ENCODE measurements around the gene GSG1L2. TPM values are rescaled to one million over a fixed set of nuclear protein-coding genes. Genes with fewer than 3 reads are reported as not detected.

Gene GSG1L2
- total RNA-seq, 2 experiments from 2014 or later: not detected

GRCh38 chr17:9839433-9839832, 17.6 kb upstream of the GSG1L2 start:
- Mint-ChIP-seq H3K27ac (no peak overlapping the region), H3K27me3 (no peaks in the 10 kb centered on the region), H3K4me3 (no peak overlapping the region), H3K36me3 (ENCODE audit: low read depth) (no peaks in the 10 kb centered on the region), H3K4me1 (no peaks in the 10 kb centered on the region), H3K9me3 (no peaks in the 10 kb centered on the region)
- ChIA-PET POLR2A (no interaction called here), CTCF (no interaction called here)
- no peak for DNase-seq

- Mint-ChIP-seq H3K4me1 (no peaks in the 10 kb centered on the region), H3K27me3 (no peaks in the 10 kb centered on the region), H3K27ac (no peak overlapping the region), H3K9me3 (no peaks in the 10 kb centered on the region), H3K36me3 (ENCODE audit: low read depth) (no peaks in the 10 kb centered on the region), H3K4me3 (no peak overlapping the region)
- ChIA-PET POLR2A (no interaction called here), CTCF (no interaction called here)
- DNase-seq: no peak
These were observed 15.9 kb upstream of the GSG1L2 start for GRCh38 chr17:9837551-9838471.

GRCh38 chr17:9833922-9834321, 12.0 kb upstream of the GSG1L2 start:
- H3K27ac Mint-ChIP-seq: no peak overlapping the region
- no peaks in the 10 kb centered on the region for H3K4me1 Mint-ChIP-seq
- no peak overlapping the region for H3K4me3 Mint-ChIP-seq
- POLR2A ChIA-PET: no interaction called here
- no peaks in the 10 kb centered on the region for H3K9me3 Mint-ChIP-seq
- no peak for DNase-seq
- CTCF ChIA-PET: no interaction called here
- no peaks in the 10 kb centered on the region for H3K36me3 Mint-ChIP-seq (ENCODE audit: low read depth)
- H3K27me3 Mint-ChIP-seq: no peaks in the 10 kb centered on the region

GRCh38 chr17:9830711-9831110, 8.8 kb upstream of the GSG1L2 start:
- Mint-ChIP-seq H3K36me3 (ENCODE audit: low read depth) (no peaks in the 10 kb centered on the region), H3K4me3 (no peak overlapping the region), H3K27ac (no peak overlapping the region), H3K27me3 (no peaks in the 10 kb centered on the region), H3K9me3 (no peaks in the 10 kb centered on the region), H3K4me1 (no peaks in the 10 kb centered on the region)
- POLR2A ChIA-PET: no interaction called here
- DNase-seq: no peak
- CTCF ChIA-PET: no interaction called here

- CTCF ChIA-PET: no interaction called here
- Mint-ChIP-seq H3K4me1 (no peaks in the 10 kb centered on the region), H3K9me3 (no peaks in the 10 kb centered on the region), H3K4me3 (no peak overlapping the region), H3K27ac (no peak overlapping the region), H3K36me3 (ENCODE audit: low read depth) (no peaks in the 10 kb centered on the region), H3K27me3 (no peaks in the 10 kb centered on the region)
- no peak for DNase-seq
- POLR2A ChIA-PET: no interaction called here
These were observed 7.5 kb upstream of the GSG1L2 start for GRCh38 chr17:9829343-9829742.

GRCh38 chr17:9828296-9829295, 6.7 kb upstream of the GSG1L2 start:
- Mint-ChIP-seq H3K4me1 (no peaks in the 10 kb centered on the region), H3K4me3 (no peak overlapping the region), H3K9me3 (no peaks in the 10 kb centered on the region), H3K27me3 (no peaks in the 10 kb centered on the region), H3K27ac (no peak overlapping the region), H3K36me3 (ENCODE audit: low read depth) (no peaks in the 10 kb centered on the region)
- no peak for DNase-seq
- ChIA-PET CTCF (no interaction called here), POLR2A (no interaction called here)

- Mint-ChIP-seq H3K4me1 (no peaks in the 10 kb centered on the region), H3K4me3 (no peak within 1 kb of the TSS), H3K9me3 (peaks cover 3% of the 10 kb centered on the region), H3K27me3 (no peaks in the 10 kb centered on the region), H3K27ac (no peak within 1 kb of the TSS), H3K36me3 (ENCODE audit: low read depth) (no peaks in the 10 kb centered on the region)
- ChIA-PET POLR2A (no interaction called here), CTCF (no interaction called here)
- DNase-seq: no peak
These were observed 3.8 kb upstream of the GSG1L2 start, which contains the start of gene GLP2R for GRCh38 chr17:9825641-9826150. Gene GLP2R (plus strand): TSS chr17:9825924. CDS start chr17:9826064, 140 bp downstream.

- CTCF ChIA-PET: no interaction called here
- POLR2A ChIA-PET: no interaction called here
- H3K4me1 Mint-ChIP-seq: no peaks in the 10 kb centered on the region
These were observed 3.0 kb upstream of the GSG1L2 start for GRCh38 chr17:9824797-9825338.

GRCh38 chr17:9824094-9824493, 2.2 kb upstream of the GSG1L2 start:
- no peak for DNase-seq
- Mint-ChIP-seq H3K36me3 (ENCODE audit: low read depth) (no peaks in the 10 kb centered on the region), H3K4me1 (no peaks in the 10 kb centered on the region), H3K27me3 (no peaks in the 10 kb centered on the region), H3K27ac (no peak overlapping the region), H3K4me3 (no peak overlapping the region), H3K9me3 (peaks cover 3% of the 10 kb centered on the region)
- POLR2A ChIA-PET: no interaction called here
- CTCF ChIA-PET: no interaction called here

More at GRCh38 chr17:9824797-9825338, 3.0 kb upstream of the GSG1L2 start:
- H3K9me3 Mint-ChIP-seq: peaks cover 3% of the 10 kb centered on the region
- DNase-seq: no peak
- H3K4me3 Mint-ChIP-seq: no peak overlapping the region
- H3K27ac Mint-ChIP-seq: no peak overlapping the region
- no peaks in the 10 kb centered on the region for H3K36me3 Mint-ChIP-seq (ENCODE audit: low read depth)
- no peaks in the 10 kb centered on the region for H3K27me3 Mint-ChIP-seq

GRCh38 chr17:9820448-9820847, 1.4 kb downstream of the GSG1L2 start:
- Mint-ChIP-seq H3K9me3 (peaks cover 8% of the 10 kb centered on the region), H3K4me3 (no peak overlapping the region), H3K4me1 (no peaks in the 10 kb centered on the region), H3K27ac (no peak overlapping the region), H3K27me3 (no peaks in the 10 kb centered on the region), H3K36me3 (ENCODE audit: low read depth) (no peaks in the 10 kb centered on the region)
- POLR2A ChIA-PET: no interaction called here
- CTCF ChIA-PET: no interaction called here
- no peak for DNase-seq

- ChIA-PET CTCF (no interaction called here), POLR2A (no interaction called here)
- Mint-ChIP-seq H3K4me3 (no peak overlapping the region), H3K9me3 (peaks cover 8% of the 10 kb centered on the region), H3K27me3 (no peaks in the 10 kb centered on the region), H3K27ac (no peak overlapping the region), H3K36me3 (ENCODE audit: low read depth) (no peaks in the 10 kb centered on the region), H3K4me1 (no peaks in the 10 kb centered on the region)
- DNase-seq: no peak
These were observed 3.1 kb downstream of the GSG1L2 start for GRCh38 chr17:9818760-9819159.

- Mint-ChIP-seq H3K27ac (no peak overlapping the region), H3K36me3 (ENCODE audit: low read depth) (no peaks in the 10 kb centered on the region), H3K9me3 (peaks cover 5% of the 10 kb centered on the region), H3K27me3 (no peaks in the 10 kb centered on the region), H3K4me1 (no peaks in the 10 kb centered on the region), H3K4me3 (no peak overlapping the region)
- CTCF ChIA-PET: no interaction called here
- POLR2A ChIA-PET: no interaction called here
- no peak for DNase-seq
These were observed 4.8 kb downstream of the GSG1L2 start for GRCh38 chr17:9817086-9817485.

GRCh38 chr17:9816472-9816871, 5.4 kb downstream of the GSG1L2 start:
- Mint-ChIP-seq H3K4me1 (no peaks in the 10 kb centered on the region), H3K9me3 (peaks cover 5% of the 10 kb centered on the region), H3K27ac (no peak overlapping the region), H3K27me3 (no peaks in the 10 kb centered on the region), H3K4me3 (no peak overlapping the region), H3K36me3 (ENCODE audit: low read depth) (no peaks in the 10 kb centered on the region)
- ChIA-PET CTCF (no interaction called here), POLR2A (no interaction called here)
- DNase-seq: no peak

Measured in activated CD4-positive, alpha-beta memory T cell treated with anti-CD3 and anti-CD28 coated beads, Interleukin-2, amount 10 ng/mL, durations not matched to agents 7 days and 5 days (primary cell).